PFSK-1 (cell line): ENCODE results near the gene TMEM125. TPM values are rescaled to one million over a fixed set of nuclear protein-coding genes. Genes with fewer than 3 reads are reported as not detected.

Experiments
- FOXP2 ChIP-seq: optimal IDR thresholded peaks from 2 replicates; pipeline ENCODE3; 2011; ENCODE audit warnings: borderline replicate concordance, control low read depth, inconsistent platforms; ENCODE audit not compliant: insufficient read depth; ENCODE audit errors: extremely low read length, extremely low read depth
- POLR2AphosphoS5 ChIP-seq: IDR thresholded peaks from 2 replicates; pipeline ENCODE4 v1.6.1; 2012; ENCODE audit warnings: low read depth, mild to moderate bottlenecking, control low read depth, low read length, moderate library complexity
- REST ChIP-seq, 2 experiments: IDR thresholded peaks; 2 replicates each; pipeline versions ENCODE4 v1.6.1 to v1.8.0; 2011 to 2012; ENCODE audit warnings: low read depth in 2 of 2, low read length in 2 of 2, control low read depth in 1 of 2, inconsistent platforms in 1 of 2, mild to moderate bottlenecking in 1 of 2, moderate library complexity in 1 of 2; ENCODE audit not compliant: insufficient read depth in 1 of 2
- SIN3A ChIP-seq: IDR thresholded peaks from 2 replicates; pipeline ENCODE4 v1.6.1; 2012; ENCODE audit warnings: mild to moderate bottlenecking, low read length, moderate library complexity, borderline replicate concordance; ENCODE audit not compliant: insufficient read depth
- TAF1 ChIP-seq: IDR thresholded peaks from 2 replicates; pipeline ENCODE4 v1.6.1; 2012; ENCODE audit warnings: low read length, control low read depth, borderline replicate concordance; ENCODE audit not compliant: insufficient read depth
- polyA plus RNA-seq: library from polyadenylated mRNA; unstranded; fragments of >200 nt; gene quantifications from one replicate; pipeline ENCODE4 v1.2.1, GENCODE V29; 2012; ENCODE audit warnings: low read depth, missing spikeins; ENCODE audit not compliant: insufficient read length

Gene TMEM125
- not detected for polyA plus RNA-seq

- no peak for TF ChIP-seq TAF1
Observed at GRCh38 chr1:43269627-43270375, at the start of gene TMEM125. Gene TMEM125 (plus strand): TSS chr1:43269983. CDS start chr1:43272723, 2,740 bp downstream.

- TF ChIP-seq TAF1 (no peak), FOXP2 (no peak), POLR2AphosphoS5 (no peak), SIN3A (no peak), REST (IDR thresholded peaks at IDR 0.05; ENCODE audit: insufficient read depth in 1 of 2, low read depth in 2 of 2, low read length in 2 of 2) (no peak)
Observed at GRCh38 chr1:43220905-43221778, 48.6 kb upstream of the TMEM125 start.

GRCh38 chr1:43221797-43222196 lies 48.0 kb upstream of the TMEM125 start:
- TF ChIP-seq REST (IDR thresholded peaks at IDR 0.05; ENCODE audit: insufficient read depth in 1 of 2, low read depth in 2 of 2, low read length in 2 of 2) (no peak), SIN3A (no peak), TAF1 (no peak), FOXP2 (no peak), POLR2AphosphoS5 (no peak)

GRCh38 chr1:43222879-43223278 lies 46.9 kb upstream of the TMEM125 start:
- peak; percentile 34 to 73; a peak in 3 of 4 replicates for TF ChIP-seq REST (IDR thresholded peaks at IDR 0.05; ENCODE audit: insufficient read depth in 1 of 2, low read depth in 2 of 2, low read length in 2 of 2)
- no peak for TF ChIP-seq SIN3A

GRCh38 chr1:43225168-43225567 lies 44.6 kb upstream of the TMEM125 start:
- TF ChIP-seq REST (IDR thresholded peaks at IDR 0.05; ENCODE audit: insufficient read depth in 1 of 2, low read depth in 2 of 2, low read length in 2 of 2), result no peak
- TF ChIP-seq SIN3A, result no peak
- no peak for TF ChIP-seq FOXP2
- TF ChIP-seq POLR2AphosphoS5, result no peak
- no peak for TF ChIP-seq TAF1
